Right kidney (tissue), 1 donor: ENCODE results near the gene TMEFF1.

Experiments used
- DNase-seq: peaks from one replicate; pipeline ENCODE4 v3.0.0-alpha.2; 2016

The TMEFF1 gene

DNA sequence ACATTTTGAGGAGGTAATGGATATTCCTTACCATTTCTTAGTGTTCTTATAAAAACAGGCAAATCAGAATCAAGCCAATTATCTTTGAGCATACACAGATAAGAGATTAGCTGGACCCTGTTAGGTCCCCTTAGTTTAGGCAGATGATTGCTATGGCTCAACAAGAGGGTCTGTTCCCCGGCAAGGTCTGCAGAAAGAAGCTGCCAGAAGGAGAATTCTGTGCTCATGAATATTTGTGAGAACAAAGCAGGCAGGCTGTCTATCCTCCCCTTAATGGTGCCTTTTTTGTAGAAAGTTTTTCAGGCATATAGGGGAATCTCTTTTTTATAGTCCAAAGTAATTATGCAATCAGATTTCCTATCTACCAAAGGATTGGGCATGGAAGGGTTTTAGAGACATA is 132.5 kb downstream of the TMEFF1 start:
- no peak for DNase-seq

- DNase-seq = no peak
These were observed 146.2 kb downstream of the TMEFF1 start for GRCh38 chr9:100619194-100619593.

DNA sequence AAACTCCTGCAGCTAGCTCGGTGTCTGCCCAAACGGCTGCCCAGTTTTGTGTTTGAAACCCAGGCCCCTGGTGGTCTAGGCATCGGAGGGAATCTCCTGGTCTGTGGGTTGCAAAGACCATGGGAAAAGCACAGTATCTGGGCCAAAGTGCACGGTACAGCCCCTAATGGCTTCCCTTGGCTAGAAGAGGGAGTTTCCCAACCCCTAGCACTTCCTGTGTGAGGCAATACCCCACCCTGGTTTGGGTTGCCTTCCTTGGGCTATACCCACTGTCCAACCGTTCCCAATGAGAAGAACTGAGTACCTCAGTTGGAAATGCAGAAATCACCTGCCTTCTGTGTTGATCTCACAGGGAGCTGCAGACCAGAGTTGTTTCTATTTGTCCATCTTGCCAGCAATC is 146.7 kb downstream of the TMEFF1 start:
- no peak for DNase-seq

DNA sequence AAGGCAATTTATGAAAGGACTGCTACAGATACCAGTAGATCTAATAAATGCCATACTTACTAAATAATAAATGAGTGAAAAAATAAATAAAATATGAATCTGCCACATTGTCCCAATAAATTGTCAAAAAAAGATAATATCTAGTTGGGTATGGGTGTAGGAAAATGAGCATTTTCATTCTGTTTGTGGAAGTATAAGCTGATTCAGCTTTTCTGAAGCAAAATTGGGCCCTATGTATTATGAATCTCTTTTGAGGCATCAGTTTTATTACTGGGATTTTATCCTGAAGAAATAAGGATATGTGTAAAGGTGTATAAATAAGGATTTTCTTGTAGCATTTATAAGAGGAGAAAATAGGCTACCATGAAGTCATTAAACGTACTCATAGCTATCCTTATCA is 151.0 kb downstream of the TMEFF1 start:
- DNase-seq = no peak

DNA sequence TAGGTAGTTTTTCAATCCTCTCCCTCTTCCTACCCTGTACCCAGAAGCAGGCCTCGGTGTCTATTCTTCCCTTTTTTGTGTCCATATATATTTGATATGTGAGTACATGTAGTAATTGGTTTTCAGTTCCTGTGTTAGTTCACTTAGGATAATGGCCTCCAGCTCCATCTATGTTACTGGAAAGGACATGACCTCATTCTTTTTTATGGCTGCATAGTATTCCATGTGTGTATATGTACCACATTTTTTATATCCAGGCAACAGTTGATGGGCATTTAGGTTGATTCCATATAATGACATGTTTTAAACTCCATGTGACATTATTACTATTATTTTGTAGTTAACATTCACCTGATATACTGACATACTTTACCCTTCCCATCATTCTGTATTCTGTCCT is 154.0 kb downstream of the TMEFF1 start:
- no peak for DNase-seq
